ENCODE results near the gene FAM169A. TPM values are rescaled to one million over a fixed set of nuclear protein-coding genes. Genes with fewer than 3 reads are reported as not detected.
"Not testable (repeated sequence)": the region's sequence is repeated elsewhere in the genome, so short reads cannot be mapped to it uniquely, and the experiment has no call there.

Gene FAM169A
- polyA plus RNA-seq, 3 donors = 18.0 to 20.3 (median 18.2) TPM

- DNase-seq = no peak
Observed at GRCh38 chr5:74870299-74871067, 4.3 kb upstream of the FAM169A start.

GRCh38 chr5:74869414-74869813, 3.2 kb upstream of the FAM169A start:
- not testable (repeated sequence) for DNase-seq

- no peak for DNase-seq
Observed at GRCh38 chr5:74866596-74867162, 492 bp upstream of the FAM169A start.

GRCh38 chr5:74865256-74865803, 857 bp downstream of the FAM169A start:
- DNase-seq = peak; percentile 29

- DNase-seq = no peak
Observed at GRCh38 chr5:74864823-74865222, 1.4 kb downstream of the FAM169A start.

- no peak for DNase-seq
Observed at GRCh38 chr5:74863726-74864125, 2.5 kb downstream of the FAM169A start.

GRCh38 chr5:74862221-74862620, 4.0 kb downstream of the FAM169A start:
- no peak for DNase-seq

GRCh38 chr5:74856975-74857374, 9.2 kb downstream of the FAM169A start:
- not testable (repeated sequence) for DNase-seq

GRCh38 chr5:74853256-74853655, 12.9 kb downstream of the FAM169A start:
- DNase-seq = no peak

- no peak for DNase-seq
Observed at GRCh38 chr5:74851684-74852353, 14.4 kb downstream of the FAM169A start.

GRCh38 chr5:74850789-74851425, 15.3 kb downstream of the FAM169A start:
- no peak for DNase-seq

GRCh38 chr5:74850030-74850429, 16.2 kb downstream of the FAM169A start:
- no peak for DNase-seq

GRCh38 chr5:74848553-74849025, 17.6 kb downstream of the FAM169A start:
- peak; percentile 64 for DNase-seq

GRCh38 chr5:74839229-74839628, 27.0 kb downstream of the FAM169A start:
- no peak for DNase-seq

- DNase-seq = no peak
Observed at GRCh38 chr5:74838262-74838661, 27.9 kb downstream of the FAM169A start.

- no peak for DNase-seq
Observed at GRCh38 chr5:74837115-74837514, 29.1 kb downstream of the FAM169A start.

GRCh38 chr5:74833537-74834266, 32.5 kb downstream of the FAM169A start:
- no peak for DNase-seq

- DNase-seq = no peak
Observed at GRCh38 chr5:74829413-74829812, 36.8 kb downstream of the FAM169A start.

GRCh38 chr5:74822288-74822687, 43.9 kb downstream of the FAM169A start:
- DNase-seq = no peak

GRCh38 chr5:74816875-74817274, 49.3 kb downstream of the FAM169A start:
- DNase-seq = no peak

- no peak for DNase-seq
Observed at GRCh38 chr5:74810915-74811314, 55.3 kb downstream of the FAM169A start.

Measured in renal pelvis (tissue), 4 donors.